Prostate gland (tissue), 2 donors: ENCODE measurements around the gene PES1.
"Not testable (repeated sequence)": the region's sequence is repeated elsewhere in the genome, so short reads cannot be mapped to it uniquely, and the experiment has no call there.

ENCODE experiments used
- CTCF ChIP-seq, 4 experiments: fragments of 200-600 bp in 2 of 4; fragments of 450-650 bp in 2 of 4; sonication (generic) in 2 of 4; IDR thresholded peaks; 1 replicate in 3 of 4; 2 replicates in 1 of 4; pipeline ENCODE4 v1.5.1; 2016 to 2019; ENCODE audit warnings: antibody characterized with exemption in 4 of 4, mild to moderate bottlenecking in 2 of 4, moderate library complexity in 2 of 4
- POLR2AphosphoS5 ChIP-seq: sonication (generic); formaldehyde crosslinking; IDR thresholded peaks from one replicate; pipeline ENCODE4 v1.6.1; 2017; ENCODE audit warnings: antibody characterized with exemption

GRCh38 chr22:30592360-30592713, 627 bp upstream of the PES1 start:
- TF ChIP-seq CTCF (IDR thresholded peaks at IDR 0.05); POLR2AphosphoS5: not testable (repeated sequence)
